DOHH2 (cell line): ENCODE results near the gene FADD.
"Not testable (repeated sequence)": the region's sequence is repeated elsewhere in the genome, so short reads cannot be mapped to it uniquely, and the experiment has no call there.

ENCODE experiments used
- H3F3A ChIP-seq: fragments of 200-600 bp; sonication (generic), shearing (Covaris generic); 2 replicates; pipeline ENCODE4 v1.6.0; 2016; ENCODE audit warnings: antibody characterized with exemption, mild to moderate bottlenecking; ENCODE audit not compliant: control insufficient read depth, insufficient read depth
- H3K27ac ChIP-seq: fragments of 200-600 bp; sonication (generic); 2 replicates; pipeline ENCODE4 v1.5.1; 2014; ENCODE audit warnings: low read depth, mild to moderate bottlenecking, low read length, moderate library complexity
- H3K27me3 ChIP-seq: fragments of 200-600 bp; sonication (generic); 2 replicates; pipeline ENCODE4 v1.6.1; 2014; ENCODE audit warnings: mild to moderate bottlenecking, low read length, mixed read lengths; ENCODE audit not compliant: control insufficient read depth
- H3K36me3 ChIP-seq: fragments of 200-600 bp; sonication (generic); 2 replicates; pipeline ENCODE4 v1.6.1; 2014; ENCODE audit warnings: mild to moderate bottlenecking, low read length, moderate library complexity, mixed read lengths; ENCODE audit not compliant: control insufficient read depth
- H3K4me1 ChIP-seq: fragments of 200-600 bp; sonication (generic); 2 replicates; pipeline ENCODE4 v1.6.1; 2014; ENCODE audit warnings: mild to moderate bottlenecking, low read length, mixed read lengths; ENCODE audit not compliant: control insufficient read depth
- H3K4me2 ChIP-seq: fragments of 200-600 bp; sonication (generic); 2 replicates; pipeline ENCODE4 v1.6.0; 2014; ENCODE audit warnings: mild to moderate bottlenecking, low read length, moderate library complexity
- H3K4me3 ChIP-seq: fragments of 200-600 bp; sonication (generic); 2 replicates; pipeline ENCODE4 v1.5.1; 2014; ENCODE audit warnings: mild to moderate bottlenecking, low read length, mixed read lengths
- H3K79me2 ChIP-seq: fragments of 200-600 bp; sonication (generic); 2 replicates; pipeline ENCODE4 v1.6.1; 2014; ENCODE audit warnings: mild to moderate bottlenecking, low read length, mixed read lengths; ENCODE audit not compliant: control insufficient read depth
- H3K9me2 ChIP-seq: fragments of 200-600 bp; sonication (generic); replicated peaks from 2 replicates; pipeline ENCODE4 v1.6.1; 2014; ENCODE audit warnings: mild to moderate bottlenecking, low read length, mixed read lengths; ENCODE audit not compliant: control insufficient read depth
- H3K9me3 ChIP-seq: fragments of 200-600 bp; sonication (generic); 2 replicates; pipeline ENCODE4 v1.6.1; 2014; ENCODE audit warnings: antibody characterized with exemption, low read length, mixed read lengths; ENCODE audit not compliant: control insufficient read depth, insufficient read depth
- H4K20me1 ChIP-seq: fragments of 200-600 bp; sonication (generic); 2 replicates; pipeline ENCODE4 v1.6.0; 2014; ENCODE audit warnings: low read depth, mild to moderate bottlenecking, antibody characterized with exemption, low read length, moderate library complexity; ENCODE audit not compliant: control insufficient read depth, insufficient read depth
- CTCF ChIP-seq: fragments of 200-600 bp; sonication (generic); IDR thresholded peaks from one replicate; pipeline ENCODE4 v1.5.1; 2014; ENCODE audit warnings: antibody characterized with exemption, mild to moderate bottlenecking, low read depth, low read length; ENCODE audit not compliant: poor library complexity, severe bottlenecking
- EZH2phosphoT487 ChIP-seq: fragments of 200-600 bp; sonication (generic); IDR thresholded peaks from 2 replicates; pipeline ENCODE4 v1.6.1; 2017; ENCODE audit warnings: borderline replicate concordance, mild to moderate bottlenecking, antibody characterized with exemption, low read length, moderate library complexity, mixed read lengths

Gene FADD

DNA sequence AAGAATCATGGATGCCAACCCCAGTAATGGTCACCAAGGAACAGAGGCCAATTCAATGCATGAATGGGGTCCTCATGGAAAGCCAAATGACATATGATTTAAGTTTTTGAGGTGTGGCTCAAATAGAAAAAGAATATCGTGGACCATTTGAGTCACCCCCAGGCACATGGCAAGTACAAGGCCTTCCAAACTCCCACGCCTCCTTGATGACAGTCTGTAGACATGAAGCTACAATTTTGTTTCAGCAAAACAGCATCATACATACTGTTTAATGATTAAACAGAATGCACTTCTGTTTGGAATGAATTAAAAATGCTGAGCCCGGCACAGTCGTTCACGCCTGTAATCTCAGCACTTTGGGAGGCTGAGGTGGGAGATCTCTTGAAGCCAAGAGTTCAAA, 7.4 kb downstream of the FADD start:
- no peaks in the 10 kb centered on the region for H3F3A ChIP-seq
- H3K27me3 ChIP-seq = no peaks in the 10 kb centered on the region
- no peak overlapping the region for H3K4me2 ChIP-seq
- no peaks in the 10 kb centered on the region for H3K4me1 ChIP-seq
- H3K27ac ChIP-seq = no peak overlapping the region
- peaks cover 29% of the 10 kb centered on the region for H3K79me2 ChIP-seq
- no peak overlapping the region for H3K4me3 ChIP-seq
- peaks cover 18% of the 10 kb centered on the region; the same call in 1 of the 2 replicates for H4K20me1 ChIP-seq
- peaks cover 38% of the 10 kb centered on the region for H3K36me3 ChIP-seq
- TF ChIP-seq EZH2phosphoT487 (no peak), CTCF (no peak)
- no peaks in the 10 kb centered on the region for H3K9me2 ChIP-seq
- H3K9me3 ChIP-seq = no peaks in the 10 kb centered on the region

- H3K4me3 ChIP-seq = no peak overlapping the region
- H3K79me2 ChIP-seq = peaks cover 11% of the 10 kb centered on the region
- H3F3A ChIP-seq = no peaks in the 10 kb centered on the region
- no peaks in the 10 kb centered on the region for H3K27me3 ChIP-seq
- no peaks in the 10 kb centered on the region for H3K4me1 ChIP-seq
- no peaks in the 10 kb centered on the region for H3K9me2 ChIP-seq
- H3K4me2 ChIP-seq = no peak overlapping the region
- TF ChIP-seq EZH2phosphoT487 = no peak
- no peak for TF ChIP-seq CTCF
- peaks cover 21% of the 10 kb centered on the region for H3K36me3 ChIP-seq
- H3K9me3 ChIP-seq = no peaks in the 10 kb centered on the region
- no peak overlapping the region for H3K27ac ChIP-seq
- H4K20me1 ChIP-seq = peaks cover 1% of the 10 kb centered on the region; the same call in 1 of the 2 replicates
These were observed 9.2 kb downstream of the FADD start for GRCh38 chr11:70212227-70212811.

GRCh38 chr11:70217388-70217787, 14.3 kb downstream of the FADD start:
- H3K4me1 ChIP-seq, H3K36me3 ChIP-seq, H3K27me3 ChIP-seq, H3K9me2 ChIP-seq, H3K9me3 ChIP-seq, H3K4me3 ChIP-seq, H3F3A ChIP-seq, H3K4me2 ChIP-seq, H4K20me1 ChIP-seq, H3K27ac ChIP-seq, H3K79me2 ChIP-seq: not testable (repeated sequence)

- not testable (repeated sequence) for H3K9me3 ChIP-seq, H3K36me3 ChIP-seq, H3K9me2 ChIP-seq, H3K4me2 ChIP-seq, H3F3A ChIP-seq, H3K79me2 ChIP-seq, H3K4me3 ChIP-seq, H3K4me1 ChIP-seq, H4K20me1 ChIP-seq, H3K27ac ChIP-seq, H3K27me3 ChIP-seq
These were observed 15.0 kb downstream of the FADD start for GRCh38 chr11:70218076-70218475.
